Endothelial cell of umbilical vein (primary cell): ENCODE results near the gene FOXD4L1. TPM values are rescaled to one million over a fixed set of nuclear protein-coding genes. Genes with fewer than 3 reads are reported as not detected.
"Not testable (repeated sequence)": the region's sequence is repeated elsewhere in the genome, so short reads cannot be mapped to it uniquely, and the experiment has no call there.

Source experiments
- BruUV-seq: library from RNA; stranded (reverse); fragments of 400-500 nt; replicated peaks from 2 replicates; lab custom pipeline; 2021; lab: Mats Ljungman, UMichigan
- CTCF ChIA-PET: fragments of 300-600, 350-600 bp; sonication (Branson Sonifier 250); formaldehyde crosslinking; loops from one replicate; lab custom pipeline; 2021; ENCODE audit warnings: antibody characterized with exemption, inconsistent platforms; lab: Charles Lee
- POLR2A ChIA-PET: fragments of 300-600, 350-600 bp; sonication (Branson Sonifier 250); formaldehyde crosslinking; loops from one replicate; lab custom pipeline; 2021; ENCODE audit warnings: antibody characterized with exemption, inconsistent platforms; lab: Charles Lee
- DNase-seq: peaks from one replicate; pipeline ENCODE4 v3.0.0-alpha.2; 2011; ENCODE audit warnings: low read depth, low spot score
- FAIRE-seq: peaks from 2 replicates; lab custom pipeline; 2011; peaks lifted over from hg19 to GRCh38; lab: Jason Lieb, UNC
- H2AFZ ChIP-seq: 2 replicates; pipeline ENCODE4 v1.6.0; 2012; ENCODE audit warnings: low read depth, low read length, control low read depth, inconsistent platforms
- H3K27ac ChIP-seq: 2 replicates; pipeline ENCODE4 v1.5.1; 2011; ENCODE audit warnings: low read depth, mild to moderate bottlenecking, control low read depth, low read length, moderate library complexity; ENCODE audit not compliant: insufficient read depth
- H3K27me3 ChIP-seq, 2 experiments: 2 replicates each; pipeline versions ENCODE4 v1.6.0 to v1.6.1; 2011; ENCODE audit warnings: low read length in 2 of 2, mixed read lengths in 1 of 2; ENCODE audit not compliant: control insufficient read depth in 2 of 2, insufficient read depth in 2 of 2
- H3K36me3 ChIP-seq, 2 experiments: 2 replicates in 1 of 2; 3 replicates in 1 of 2; pipeline ENCODE4 v1.5.1; 2011; ENCODE audit warnings: low read length in 2 of 2, mild to moderate bottlenecking in 1 of 2, moderate library complexity in 1 of 2; ENCODE audit not compliant: control insufficient read depth in 2 of 2, insufficient read depth in 2 of 2; ENCODE audit errors: extremely low read depth in 1 of 2
- H3K4me1 ChIP-seq: 3 replicates; pipeline ENCODE4 v1.5.1; 2011; ENCODE audit warnings: mild to moderate bottlenecking, low read length; ENCODE audit not compliant: control insufficient read depth, insufficient read depth; ENCODE audit errors: extremely low read depth
- H3K4me2 ChIP-seq: 2 replicates; pipeline ENCODE4 v1.6.1; 2011; ENCODE audit warnings: low read length, control low read depth, mixed read lengths; ENCODE audit not compliant: insufficient read depth
- H3K4me3 ChIP-seq, 3 experiments: fragments of 200-600 bp in 1 of 3; sonication (generic), shearing (Covaris generic) in 1 of 3; replicated peaks in 1 of 3; 2 replicates each; pipeline ENCODE4 v1.5.1; 2011 to 2016; ENCODE audit warnings: control low read depth in 3 of 3, low read length in 3 of 3, mild to moderate bottlenecking in 2 of 3, inconsistent platforms in 1 of 3, low read depth in 1 of 3, moderate library complexity in 1 of 3; ENCODE audit not compliant: insufficient read depth in 1 of 3
- H3K79me2 ChIP-seq: 2 replicates; pipeline ENCODE4 v1.6.0; 2012; ENCODE audit warnings: low read length, inconsistent platforms; ENCODE audit not compliant: control insufficient read depth, insufficient read depth
- H3K9ac ChIP-seq: replicated peaks from 2 replicates; pipeline ENCODE3; 2011; ENCODE audit warnings: low read length, control low read depth; ENCODE audit not compliant: insufficient read depth; ENCODE audit errors: extremely low read depth
- H3K9me1 ChIP-seq: replicated peaks from 3 replicates; pipeline ENCODE4 v1.6.0; 2011; ENCODE audit warnings: mild to moderate bottlenecking, low read length; ENCODE audit not compliant: control insufficient read depth, insufficient read depth; ENCODE audit errors: extremely low read depth
- H3K9me3 ChIP-seq: replicated peaks from 2 replicates; pipeline ENCODE4 v1.5.1; 2012; ENCODE audit warnings: low read length, inconsistent platforms; ENCODE audit not compliant: control insufficient read depth, insufficient read depth
- H4K20me1 ChIP-seq: replicated peaks from 2 replicates; pipeline ENCODE3; 2011; ENCODE audit warnings: mild to moderate bottlenecking, low read length; ENCODE audit not compliant: control insufficient read depth, insufficient read depth; ENCODE audit errors: extremely low read depth
- EZH2 ChIP-seq: IDR thresholded peaks from 2 replicates; pipeline ENCODE4 v1.6.1; 2012; ENCODE audit warnings: borderline replicate concordance, low read depth, mild to moderate bottlenecking, moderate library complexity, low read length, inconsistent platforms; ENCODE audit not compliant: severe bottlenecking
- dilution Hi-C: fragments of 300-500 bp; cut with MboI; formaldehyde crosslinking; loops from one replicate; pipeline ENCODE4 v1.15.0; 2019; ENCODE audit warnings: low sequenced_read_pairs; ENCODE audit not compliant: extremely low pct_ligation_motif_present
- intact Hi-C: fragments of 100-400 bp; cut with micrococcal nuclease; formaldehyde crosslinking; loops from one replicate; pipeline ENCODE4 v1.10.0; 2022
- polyA plus RNA-seq, 4 experiments: library from polyadenylated mRNA; depleted of rRNA in 3 of 4; stranded (reverse) in 3 of 4; unstranded in 1 of 4; fragments of >200 nt; gene quantifications; 2 replicates each; pipeline versions ENCODE4 v1.2.1 to v1.2.3, GENCODE V29; 2011 to 2012; ENCODE audit warnings: missing spikeins in 1 of 4
- total RNA-seq: library from RNA; stranded (reverse); gene quantifications from 2 replicates; pipeline ENCODE4 v1.2.3, GENCODE V29; 2021

The FOXD4L1 gene
- total and polyA plus RNA-seq, 2 donors (not counting 3 experiments of a cell fraction or from before 2014, with no cell fraction given): 0.04 TPM; not detected in 1

DNA sequence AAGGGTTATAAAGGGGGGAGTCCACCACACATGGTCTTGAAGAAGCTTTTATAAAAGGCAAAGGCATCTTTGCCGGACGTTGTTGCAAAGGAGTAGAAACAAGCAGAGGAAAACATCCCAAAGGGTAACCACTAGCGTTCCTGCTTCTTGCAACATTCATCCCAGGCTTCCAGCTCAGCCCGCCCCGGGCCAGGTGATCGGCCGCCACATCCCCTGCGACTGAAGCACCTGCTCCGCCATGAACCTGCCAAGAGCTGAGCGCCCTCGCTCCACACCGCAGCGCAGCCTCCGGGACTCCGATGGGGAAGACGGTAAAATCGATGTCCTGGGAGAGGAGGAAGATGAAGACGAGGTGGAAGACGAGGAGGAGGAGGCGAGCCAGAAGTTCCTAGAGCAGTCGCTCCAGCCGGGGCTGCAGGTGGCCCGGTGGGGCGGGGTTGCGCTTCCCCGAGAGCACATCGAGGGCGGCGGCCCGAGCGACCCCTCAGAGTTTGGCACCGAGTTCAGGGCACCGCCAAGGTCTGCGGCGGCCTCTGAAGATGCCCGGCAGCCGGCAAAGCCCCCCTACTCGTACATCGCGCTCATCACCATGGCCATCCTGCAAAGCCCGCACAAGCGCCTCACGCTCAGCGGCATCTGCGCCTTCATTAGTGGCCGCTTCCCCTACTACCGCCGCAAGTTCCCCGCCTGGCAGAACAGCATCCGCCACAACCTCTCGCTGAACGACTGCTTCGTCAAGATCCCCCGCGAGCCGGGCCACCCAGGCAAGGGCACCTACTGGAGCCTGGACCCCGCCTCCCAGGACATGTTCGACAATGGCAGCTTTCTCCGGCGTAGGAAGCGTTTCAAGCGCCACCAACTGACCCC is 787 bp downstream of the FOXD4L1 start:
- H3K27ac ChIP-seq, H3K9me1 ChIP-seq, H2AFZ ChIP-seq, H3K4me1 ChIP-seq, H3K9ac ChIP-seq, H3K79me2 ChIP-seq, POLR2A ChIA-PET, CTCF ChIA-PET, dilution Hi-C loops, H3K4me3 ChIP-seq, DNase-seq, BruUV-seq, H3K36me3 ChIP-seq, intact Hi-C loops, H4K20me1 ChIP-seq, FAIRE-seq, H3K4me2 ChIP-seq, H3K9me3 ChIP-seq: not testable (repeated sequence)
- peaks cover 17 to 30% of the 10 kb centered on the region in 2 experiments for H3K27me3 ChIP-seq

DNA sequence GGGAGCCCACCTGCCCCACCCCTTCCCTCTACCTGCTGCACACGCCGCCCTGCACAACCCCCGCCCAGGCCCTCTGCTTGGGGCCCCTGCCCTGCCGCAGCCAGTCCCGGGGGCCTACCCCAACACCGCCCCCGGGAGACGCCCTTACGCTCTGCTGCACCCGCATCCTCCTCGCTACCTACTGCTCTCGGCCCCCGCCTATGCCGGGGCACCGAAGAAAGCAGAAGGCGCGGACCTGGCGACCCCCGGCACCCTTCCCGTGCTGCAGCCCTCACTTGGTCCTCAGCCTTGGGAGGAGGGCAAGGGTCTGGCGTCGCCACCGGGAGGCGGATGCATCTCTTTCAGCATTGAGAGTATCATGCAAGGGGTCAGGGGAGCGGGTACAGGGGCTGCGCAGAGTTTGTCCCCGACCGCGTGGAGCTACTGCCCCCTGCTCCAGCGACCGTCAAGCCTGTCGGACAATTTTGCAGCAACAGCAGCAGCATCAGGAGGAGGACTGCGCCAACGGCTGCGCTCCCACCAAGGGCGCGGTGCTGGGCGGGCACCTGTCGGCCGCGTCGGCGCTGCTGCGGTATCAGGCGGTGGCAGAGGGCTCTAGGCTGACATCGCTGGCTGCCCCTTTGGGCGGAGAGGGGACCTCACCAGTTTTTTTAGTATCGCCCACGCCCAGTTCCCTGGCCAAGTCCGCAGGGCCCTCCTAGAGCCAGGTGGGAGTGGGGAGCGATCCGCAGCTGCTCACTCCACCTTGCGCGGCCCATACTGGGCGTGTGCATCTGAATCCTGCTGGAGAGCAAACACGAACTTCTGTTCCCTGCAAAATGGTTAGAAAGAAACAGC is 1.6 kb downstream of the FOXD4L1 start:
- CTCF ChIA-PET, dilution Hi-C loops, FAIRE-seq: not testable (repeated sequence)

More for the DNA sequence above, 1.6 kb downstream of the FOXD4L1 start:
- H3K9me3 ChIP-seq, BruUV-seq, H3K79me2 ChIP-seq, POLR2A ChIA-PET, H3K4me2 ChIP-seq, H3K36me3 ChIP-seq, DNase-seq, H2AFZ ChIP-seq, H3K4me1 ChIP-seq, H3K9me1 ChIP-seq, H3K9ac ChIP-seq, intact Hi-C loops, H3K27ac ChIP-seq, H4K20me1 ChIP-seq, H3K4me3 ChIP-seq: not testable (repeated sequence)
- peak; percentile 83 for TF ChIP-seq EZH2
- H3K27me3 ChIP-seq: peaks cover 18 to 32% of the 10 kb centered on the region in 2 experiments
